ENCODE results near the gene SLC38A10. TPM values are rescaled to one million over a fixed set of nuclear protein-coding genes. Genes with fewer than 3 reads are reported as not detected.

The SLC38A10 gene
- total and polyA plus RNA-seq, 7 donors = 7.8 to 88.7 (median 37.9) TPM

DNA sequence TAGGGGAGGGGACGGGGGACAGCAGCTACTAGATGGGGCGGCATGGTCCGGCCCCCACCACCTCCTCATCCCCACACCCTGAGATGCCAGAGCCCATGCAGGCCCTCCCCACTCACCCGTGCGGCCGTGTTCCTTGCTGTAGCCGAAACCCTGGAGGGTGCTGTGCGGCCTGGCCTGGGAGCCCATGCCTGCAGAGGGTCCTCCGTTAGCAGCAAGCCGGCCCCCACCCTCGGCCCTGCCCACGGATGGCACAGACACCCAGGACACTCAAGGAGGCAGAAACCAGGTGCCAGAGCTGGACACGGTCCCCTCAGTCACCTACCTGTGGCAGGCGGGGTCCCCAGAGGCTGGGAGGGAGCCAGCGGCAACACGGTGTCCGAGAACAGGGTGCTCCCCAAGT, 61.8 kb downstream of the SLC38A10 start:
- Histone ChIP-seq H3K9me3 (no peaks in the 10 kb centered on the region), H3K27me3 (no peaks in the 10 kb centered on the region), H3K4me1 (peaks cover 0 to 24% (median 21%) of the 10 kb centered on the region in 4 donors), H3K4me3 (no peak overlapping the region), H3K36me3 (peaks cover 16 to 77% (median 29%) of the 10 kb centered on the region in 4 donors), H3K27ac (no peak overlapping the region)
- WGBS, 2 donors = 95% methylated on average over 17 of the region's 17 CpGs
- TF ChIP-seq POLR2AphosphoS5 (IDR thresholded peaks at IDR 0.05) = no peak
- no peak for TF ChIP-seq EP300 (IDR thresholded peaks at IDR 0.05)
- TF ChIP-seq, protein P1, sequence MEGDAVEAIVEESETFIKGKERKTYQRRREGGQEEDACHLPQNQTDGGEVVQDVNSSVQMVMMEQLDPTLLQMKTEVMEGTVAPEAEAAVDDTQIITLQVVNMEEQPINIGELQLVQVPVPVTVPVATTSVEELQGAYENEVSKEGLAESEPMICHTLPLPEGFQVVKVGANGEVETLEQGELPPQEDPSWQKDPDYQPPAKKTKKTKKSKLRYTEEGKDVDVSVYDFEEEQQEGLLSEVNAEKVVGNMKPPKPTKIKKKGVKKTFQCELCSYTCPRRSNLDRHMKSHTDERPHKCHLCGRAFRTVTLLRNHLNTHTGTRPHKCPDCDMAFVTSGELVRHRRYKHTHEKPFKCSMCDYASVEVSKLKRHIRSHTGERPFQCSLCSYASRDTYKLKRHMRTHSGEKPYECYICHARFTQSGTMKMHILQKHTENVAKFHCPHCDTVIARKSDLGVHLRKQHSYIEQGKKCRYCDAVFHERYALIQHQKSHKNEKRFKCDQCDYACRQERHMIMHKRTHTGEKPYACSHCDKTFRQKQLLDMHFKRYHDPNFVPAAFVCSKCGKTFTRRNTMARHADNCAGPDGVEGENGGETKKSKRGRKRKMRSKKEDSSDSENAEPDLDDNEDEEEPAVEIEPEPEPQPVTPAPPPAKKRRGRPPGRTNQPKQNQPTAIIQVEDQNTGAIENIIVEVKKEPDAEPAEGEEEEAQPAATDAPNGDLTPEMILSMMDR (IDR thresholded peaks at IDR 0.05) = no peak
- TF ChIP-seq POLR2A (IDR thresholded peaks at IDR 0.05) = no peak
- DNase-seq = no peak
- intact Hi-C loops (cut with DNase I) = no loop called here

DNA sequence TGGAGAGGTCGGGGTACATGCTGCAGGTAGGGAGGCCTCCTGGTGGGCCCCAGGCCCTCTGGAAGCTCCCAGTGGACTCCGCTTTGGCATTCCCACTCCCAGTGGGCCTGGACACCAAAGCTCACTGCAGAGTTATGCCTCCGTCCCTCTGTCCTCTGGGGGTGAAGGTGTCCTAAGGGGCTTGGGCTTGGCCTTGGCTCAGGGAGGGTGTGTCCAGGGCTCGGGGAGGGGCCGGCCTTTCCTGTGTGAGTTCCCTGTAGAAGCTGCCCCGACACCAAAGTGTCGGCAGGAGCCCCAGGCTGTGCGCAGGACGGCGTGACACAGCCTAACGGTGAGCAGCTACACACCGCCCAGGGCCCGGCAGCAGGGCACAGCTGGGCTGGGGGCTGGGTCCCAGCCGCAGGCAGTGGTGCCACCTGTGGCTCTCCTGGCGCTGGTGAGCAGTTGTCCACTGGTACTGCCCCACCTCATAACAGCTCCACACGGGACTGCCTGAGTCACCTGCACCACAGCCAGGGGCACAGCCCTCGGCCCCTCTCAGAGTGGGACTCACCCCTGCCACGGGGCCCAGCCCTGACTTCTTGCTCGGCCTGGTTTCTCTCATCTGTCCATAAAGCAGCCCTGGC, 62.4 kb downstream of the SLC38A10 start:
- no peaks in the 10 kb centered on the region for H3K27me3 ChIP-seq
- 88 to 91% methylated on average over 19 of the region's 19 CpGs for whole genome bisulfite sequencing, 2 donors
- H3K4me3 ChIP-seq = no peak overlapping the region
- no peak for TF ChIP-seq POLR2A (IDR thresholded peaks at IDR 0.05)
- no peak for TF ChIP-seq EP300 (IDR thresholded peaks at IDR 0.05)
- TF ChIP-seq POLR2AphosphoS5 (IDR thresholded peaks at IDR 0.05) = no peak
- no peak overlapping the region for H3K27ac ChIP-seq
- DNase-seq = no peak
- H3K36me3 ChIP-seq = peaks cover 16 to 78% (median 29%) of the 10 kb centered on the region in 4 donors
- intact Hi-C loops (cut with DNase I) = no loop called here
- H3K4me1 ChIP-seq = peaks cover 0 to 18% (median 15%) of the 10 kb centered on the region in 4 donors
- H3K9me3 ChIP-seq = no peaks in the 10 kb centered on the region

DNA sequence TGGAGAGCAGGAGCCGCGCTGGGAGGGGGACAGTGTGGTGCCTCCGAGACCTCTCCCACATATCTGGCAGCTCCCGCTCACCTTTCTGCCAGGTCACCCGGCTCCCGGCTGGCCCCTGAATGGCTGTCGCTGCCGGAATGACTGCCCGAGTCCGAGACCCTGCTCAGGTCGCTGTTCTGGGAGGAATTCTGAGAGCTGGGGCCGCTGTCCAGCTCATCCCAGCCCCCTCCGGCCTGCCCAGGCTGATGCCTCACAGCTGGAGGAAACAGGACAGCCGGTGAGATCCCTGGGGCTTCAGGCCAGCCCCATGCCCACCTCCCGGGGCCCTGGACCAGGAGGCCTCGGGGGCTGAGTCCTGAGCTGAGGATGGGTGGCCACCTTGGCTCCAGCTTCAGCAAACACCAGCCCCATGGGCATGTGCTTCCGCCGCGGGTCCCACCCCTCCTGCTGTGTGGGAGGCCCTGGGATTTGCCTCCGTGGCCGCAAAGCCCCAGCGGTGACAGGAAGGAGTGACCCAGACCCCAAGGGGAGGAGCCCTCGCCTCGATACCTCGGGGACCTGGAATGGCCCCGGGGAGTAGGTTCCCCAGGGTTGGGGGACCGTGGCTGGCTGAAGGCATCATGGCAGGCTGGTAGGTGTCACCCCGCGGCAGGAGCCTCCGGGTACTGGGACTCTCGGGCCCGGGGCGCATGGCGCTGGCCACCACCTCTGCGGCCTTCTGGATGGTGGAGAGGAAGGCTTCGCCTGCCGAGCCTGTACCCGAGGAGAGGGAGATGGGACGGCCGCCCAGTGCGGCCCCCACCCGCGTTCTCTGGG, 63.1 kb downstream of the SLC38A10 start:
- TF ChIP-seq POLR2AphosphoS5 (IDR thresholded peaks at IDR 0.05) = no peak
- TF ChIP-seq, protein P1 (IDR thresholded peaks at IDR 0.05) = no peak
- TF ChIP-seq POLR2A (IDR thresholded peaks at IDR 0.05) = no peak
- no peak for TF ChIP-seq EP300 (IDR thresholded peaks at IDR 0.05)
- Histone ChIP-seq H3K27me3 (no peaks in the 10 kb centered on the region), H3K36me3 (peaks cover 16 to 78% (median 29%) of the 10 kb centered on the region in 4 donors), H3K9me3 (no peaks in the 10 kb centered on the region), H3K4me1 (peaks cover 0 to 10% (median 8%) of the 10 kb centered on the region in 4 donors), H3K4me3 (no peak overlapping the region), H3K27ac (no peak overlapping the region)
- no peak for DNase-seq
- 93 to 95% methylated on average over 43 of the region's 43 CpGs for WGBS, 2 donors
- intact Hi-C loops (cut with DNase I) = no loop called here

DNA sequence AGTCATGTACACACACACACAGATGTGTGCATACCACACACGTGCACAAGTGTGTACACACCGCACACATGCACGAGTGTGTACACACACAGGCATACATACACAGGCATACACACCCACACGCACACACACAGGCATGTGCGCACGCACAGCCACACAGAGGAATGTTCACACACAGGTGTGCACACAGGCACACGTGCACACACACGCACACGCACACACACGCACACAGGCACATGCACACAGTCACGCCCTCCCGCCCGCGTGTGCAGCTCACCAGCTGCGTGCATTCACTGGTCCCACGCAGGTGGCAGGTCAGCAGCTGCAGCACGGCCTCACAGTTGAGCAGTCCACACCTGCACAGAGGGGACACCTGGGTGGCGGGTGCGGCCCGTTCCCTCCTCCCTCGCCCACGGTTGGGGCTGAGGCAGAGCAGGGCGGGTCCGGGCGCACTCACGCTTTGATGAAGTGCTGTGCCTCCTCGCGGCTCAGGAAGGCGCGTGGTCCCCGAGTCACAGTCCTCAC, 63.9 kb downstream of the SLC38A10 start:
- no peaks in the 10 kb centered on the region for H3K9me3 ChIP-seq
- DNase-seq = no peak
- H3K27me3 ChIP-seq = no peaks in the 10 kb centered on the region
- H3K27ac ChIP-seq = no peak overlapping the region
- peaks cover 16 to 71% (median 29%) of the 10 kb centered on the region in 4 donors for H3K36me3 ChIP-seq
- H3K4me3 ChIP-seq = no peak overlapping the region
- WGBS, 2 donors = 81 to 89% methylated on average over 31 of the region's 31 CpGs
- intact Hi-C loops (cut with DNase I) = no loop called here
- TF ChIP-seq, protein P1 (IDR thresholded peaks at IDR 0.05) = no peak
- no peak for TF ChIP-seq EP300 (IDR thresholded peaks at IDR 0.05)
- peaks cover 0 to 2% (median 1%) of the 10 kb centered on the region in 4 donors for H3K4me1 ChIP-seq
